Left ventricle myocardium inferior (tissue), 1 donor: Measurements from ENCODE around the gene MAP2K1. TPM values are rescaled to one million over a fixed set of nuclear protein-coding genes. Genes with fewer than 3 reads are reported as not detected.
A peak's percentile ranks its signal among the peaks of the same experiment; 100 is the strongest.

Experiments
- DNase-seq: peaks from one replicate; pipeline ENCODE4 v3.0.0-alpha.2; 2020
- H3K27ac ChIP-seq: fragments of 200-600 bp; replicated peaks from 2 replicates; pipeline ENCODE4 v1.8.0; 2021
- H3K27me3 ChIP-seq: fragments of 200-600 bp; 2 replicates; pipeline ENCODE4 v1.8.0; 2021; ENCODE audit warnings: low read depth
- H3K36me3 ChIP-seq: fragments of 200-600 bp; 2 replicates; pipeline ENCODE4 v1.8.0; 2021
- H3K4me1 ChIP-seq: fragments of 200-600 bp; 2 replicates; pipeline ENCODE4 v1.8.0; 2021
- H3K4me3 ChIP-seq: fragments of 200-600 bp; 2 replicates; pipeline ENCODE4 v1.8.0; 2021; ENCODE audit warnings: mild to moderate bottlenecking, moderate library complexity
- H3K9me3 ChIP-seq: fragments of 200-600 bp; replicated peaks from 2 replicates; pipeline ENCODE4 v1.8.0; 2021
- intact Hi-C: fragments of 100-400 bp; cut with micrococcal nuclease; formaldehyde crosslinking; loops from one replicate; pipeline ENCODE4 v1.11.0; 2022
- total RNA-seq: library from RNA; stranded (reverse); fragmentation: NEBNext Ultra II Directional; extraction: Animal tissue kit (Norgen Biotek cat#: 25700); gene quantifications from one replicate; pipeline ENCODE4 v1.2.1, GENCODE V29; 2021
- TF ChIP-seq, protein P1 (sequence below): fragments of 200-600 bp; IDR thresholded peaks from 2 replicates; pipeline ENCODE4 v1.8.0; 2021; ENCODE audit warnings: antibody characterized with exemption, mild to moderate bottlenecking, borderline replicate concordance
- donor health status: DM: no; HTN: yes; CAD: no; lungs with severe emphysema.

Gene MAP2K1
- total RNA-seq, 1 donor from 2014 or later, result 44.9 TPM

DNA sequence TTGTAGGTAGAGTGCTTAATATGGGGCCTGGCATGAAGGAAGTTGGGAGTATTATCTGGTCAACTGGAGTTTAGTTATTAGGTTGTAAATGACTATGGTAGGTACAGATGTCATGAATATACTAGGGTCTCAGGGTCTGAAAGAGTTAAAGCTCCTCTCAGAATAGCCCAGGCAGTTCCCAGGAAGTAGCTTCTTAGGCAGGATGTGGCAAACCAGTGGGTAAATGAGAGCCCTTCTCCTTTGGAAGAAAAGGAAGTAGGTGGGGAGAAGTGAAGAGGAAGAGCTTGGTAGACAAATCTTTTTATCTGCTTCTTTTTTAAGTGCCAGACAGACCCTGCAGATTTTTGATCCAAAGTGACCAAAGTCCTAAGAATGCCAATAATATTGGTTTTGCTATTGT, 24.5 kb downstream of the MAP2K1 start:
- H3K4me1 ChIP-seq, result peaks cover 50% of the 10 kb centered on the region
- H3K27me3 ChIP-seq, result no peaks in the 10 kb centered on the region
- intact Hi-C loops, result no loop called here
- H3K4me3 ChIP-seq, result no peak overlapping the region
- no peaks in the 10 kb centered on the region for H3K36me3 ChIP-seq
- TF ChIP-seq, protein P1, sequence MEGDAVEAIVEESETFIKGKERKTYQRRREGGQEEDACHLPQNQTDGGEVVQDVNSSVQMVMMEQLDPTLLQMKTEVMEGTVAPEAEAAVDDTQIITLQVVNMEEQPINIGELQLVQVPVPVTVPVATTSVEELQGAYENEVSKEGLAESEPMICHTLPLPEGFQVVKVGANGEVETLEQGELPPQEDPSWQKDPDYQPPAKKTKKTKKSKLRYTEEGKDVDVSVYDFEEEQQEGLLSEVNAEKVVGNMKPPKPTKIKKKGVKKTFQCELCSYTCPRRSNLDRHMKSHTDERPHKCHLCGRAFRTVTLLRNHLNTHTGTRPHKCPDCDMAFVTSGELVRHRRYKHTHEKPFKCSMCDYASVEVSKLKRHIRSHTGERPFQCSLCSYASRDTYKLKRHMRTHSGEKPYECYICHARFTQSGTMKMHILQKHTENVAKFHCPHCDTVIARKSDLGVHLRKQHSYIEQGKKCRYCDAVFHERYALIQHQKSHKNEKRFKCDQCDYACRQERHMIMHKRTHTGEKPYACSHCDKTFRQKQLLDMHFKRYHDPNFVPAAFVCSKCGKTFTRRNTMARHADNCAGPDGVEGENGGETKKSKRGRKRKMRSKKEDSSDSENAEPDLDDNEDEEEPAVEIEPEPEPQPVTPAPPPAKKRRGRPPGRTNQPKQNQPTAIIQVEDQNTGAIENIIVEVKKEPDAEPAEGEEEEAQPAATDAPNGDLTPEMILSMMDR, result no peak
- H3K9me3 ChIP-seq, result peaks cover 7% of the 10 kb centered on the region
- no peak for DNase-seq
- H3K27ac ChIP-seq, result no peak overlapping the region

DNA sequence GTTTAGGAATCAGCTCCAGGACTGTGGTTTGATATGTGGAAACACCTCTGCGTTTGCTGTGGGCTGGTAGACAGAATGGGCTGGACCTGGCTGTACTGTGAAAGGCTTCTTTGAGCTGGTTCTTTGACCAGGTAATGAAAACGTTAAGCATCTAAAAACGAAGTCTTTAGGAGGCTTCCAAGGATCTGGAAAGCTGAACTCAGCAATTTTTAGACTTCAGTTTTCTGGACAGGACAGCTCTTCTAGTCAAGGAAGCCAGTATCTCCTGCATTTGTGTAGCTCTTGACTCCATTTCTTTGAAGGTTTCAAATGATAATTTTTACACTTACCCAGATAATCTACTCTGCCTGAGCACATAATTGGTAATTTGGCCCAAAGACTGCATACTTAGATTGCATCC, 25.5 kb downstream of the MAP2K1 start:
- TF ChIP-seq, protein P1, result no peak
- intact Hi-C loops, result no loop called here
- Histone ChIP-seq H3K36me3 (no peaks in the 10 kb centered on the region), H3K27me3 (no peaks in the 10 kb centered on the region), H3K4me1 (peaks cover 51% of the 10 kb centered on the region), H3K4me3 (no peak overlapping the region), H3K27ac (no peak overlapping the region), H3K9me3 (peaks cover 7% of the 10 kb centered on the region)
- no peak for DNase-seq

DNA sequence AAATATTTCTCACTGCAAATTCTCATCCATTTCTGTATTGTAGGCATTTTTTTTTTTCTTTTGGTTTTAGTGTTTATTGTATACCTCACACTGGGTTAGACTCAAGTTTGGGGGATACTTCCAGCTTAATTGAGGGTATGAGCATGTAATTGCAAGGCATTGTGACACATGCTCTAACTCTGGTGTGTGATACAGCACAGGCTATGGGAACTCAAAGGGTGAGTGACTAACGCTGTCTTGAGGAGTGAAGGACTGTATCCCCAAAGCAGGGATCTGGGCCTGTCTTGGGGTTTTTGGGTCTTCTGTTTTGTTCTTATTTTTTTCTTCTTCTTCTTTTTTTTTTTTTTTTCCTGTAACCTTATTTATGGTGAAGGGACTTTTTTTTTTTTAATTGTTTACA, 26.9 kb downstream of the MAP2K1 start:
- H3K36me3 ChIP-seq, result no peaks in the 10 kb centered on the region
- H3K27ac ChIP-seq, result no peak overlapping the region
- H3K27me3 ChIP-seq, result no peaks in the 10 kb centered on the region
- peaks cover 62% of the 10 kb centered on the region for H3K4me1 ChIP-seq
- TF ChIP-seq, protein P1, result no peak
- DNase-seq, result no peak
- no peak overlapping the region for H3K4me3 ChIP-seq
- intact Hi-C loops, result no loop called here
- H3K9me3 ChIP-seq, result peaks cover 7% of the 10 kb centered on the region

DNA sequence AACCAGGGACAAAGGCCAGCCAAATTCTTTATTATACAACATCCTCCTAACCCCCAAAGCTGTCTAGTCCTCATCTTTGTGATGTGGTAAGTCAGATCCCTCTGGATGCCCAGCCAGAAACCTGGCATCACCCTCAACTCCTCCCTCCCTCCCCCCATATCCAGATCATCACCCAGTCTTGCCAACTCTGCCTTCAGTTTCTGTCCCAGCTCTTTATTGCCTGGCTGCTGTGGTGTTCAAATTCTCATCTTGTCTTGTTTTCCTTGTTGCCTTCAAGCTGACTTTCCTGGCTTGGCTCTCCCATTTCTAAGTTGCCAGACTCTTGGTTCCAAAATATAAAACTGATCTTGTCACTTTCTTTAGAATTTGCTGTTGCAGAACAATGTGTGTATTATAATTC, 28.6 kb downstream of the MAP2K1 start:
- H3K4me1 ChIP-seq, result peaks cover 45% of the 10 kb centered on the region
- no peaks in the 10 kb centered on the region for H3K36me3 ChIP-seq
- H3K27me3 ChIP-seq, result no peaks in the 10 kb centered on the region
- TF ChIP-seq, protein P1, result no peak
- H3K27ac ChIP-seq, result no peak overlapping the region
- peaks cover 7% of the 10 kb centered on the region for H3K9me3 ChIP-seq
- intact Hi-C loops, result no loop called here
- no peak for DNase-seq
- H3K4me3 ChIP-seq, result no peak overlapping the region

DNA sequence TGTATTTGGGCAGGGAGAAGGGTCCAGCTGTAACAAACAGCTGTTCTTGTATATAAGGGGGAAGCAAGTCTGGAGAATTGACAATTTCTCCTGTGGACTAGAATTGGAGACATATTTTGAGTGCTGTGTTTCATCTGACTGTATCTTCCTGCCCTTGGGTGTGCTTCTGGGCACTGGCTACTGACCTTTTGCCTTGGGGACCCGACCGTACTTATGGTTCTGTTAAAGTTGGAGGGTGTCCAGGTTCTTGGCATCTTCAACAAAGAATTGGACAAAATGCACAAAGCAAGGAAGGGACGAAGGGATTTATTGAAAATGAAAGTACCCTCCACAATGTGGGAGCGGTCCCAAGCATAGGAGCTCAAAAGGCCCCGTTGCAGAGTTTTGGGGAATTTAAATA, 31.0 kb downstream of the MAP2K1 start:
- TF ChIP-seq, protein P1, result no peak
- intact Hi-C loops, result no loop called here
- Histone ChIP-seq H3K4me3 (peak overlapping the region; percentile 52), H3K36me3 (no peaks in the 10 kb centered on the region), H3K27ac (peak overlapping the region; percentile 50), H3K4me1 (peaks cover 29% of the 10 kb centered on the region), H3K9me3 (peaks cover 7% of the 10 kb centered on the region), H3K27me3 (no peaks in the 10 kb centered on the region)
- no peak for DNase-seq

DNA sequence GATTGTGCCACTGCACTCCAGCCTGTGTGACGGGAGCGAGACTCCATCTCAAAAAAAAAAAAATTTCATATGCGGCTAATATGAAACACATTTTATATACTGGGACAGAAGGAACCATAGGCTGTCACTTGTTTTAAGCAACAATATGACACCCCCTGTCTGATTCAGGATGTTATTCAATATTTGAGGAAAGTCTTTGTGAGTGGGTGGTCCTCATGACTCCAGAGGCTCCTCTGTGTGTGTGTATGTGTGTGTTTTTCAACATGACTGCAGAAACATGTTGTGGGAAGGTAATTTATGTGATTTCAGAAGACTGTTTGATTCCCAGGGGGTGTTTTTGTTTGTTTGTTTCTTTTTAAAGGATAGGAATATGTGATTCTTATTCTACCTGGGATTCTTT, 32.8 kb downstream of the MAP2K1 start:
- TF ChIP-seq, protein P1, result no peak
- H3K27ac ChIP-seq, result no peak overlapping the region

More for the DNA sequence above, 32.8 kb downstream of the MAP2K1 start:
- intact Hi-C loops, result no loop called here
- no peak for DNase-seq
- Histone ChIP-seq H3K9me3 (peaks cover 7% of the 10 kb centered on the region), H3K36me3 (no peaks in the 10 kb centered on the region), H3K27me3 (no peaks in the 10 kb centered on the region), H3K4me3 (no peak overlapping the region), H3K4me1 (peaks cover 29% of the 10 kb centered on the region)
